Neuronal stem cell (in vitro differentiated cells): ENCODE data around the gene LTBP1.

Source experiments
- DNase-seq: peaks from one replicate; pipeline ENCODE4 v3.0.0-alpha.2; 2013; ENCODE audit warnings: low spot score
- H2AFZ ChIP-seq: one replicate; pipeline ENCODE4 v1.6.1; 2013; ENCODE audit warnings: mild to moderate bottlenecking, low read length, inconsistent platforms
- H2AK5ac ChIP-seq: 2 replicates; pipeline ENCODE4 v1.6.1; 2013; ENCODE audit warnings: low read depth, mild to moderate bottlenecking, inconsistent platforms, low read length, moderate library complexity, mixed read lengths
- H2BK120ac ChIP-seq: 2 replicates; pipeline ENCODE4 v1.6.1; 2013; ENCODE audit warnings: low read depth, mild to moderate bottlenecking, inconsistent platforms, low read length, moderate library complexity, mixed read lengths
- H2BK12ac ChIP-seq: one replicate; pipeline ENCODE4 v1.6.1; 2013; ENCODE audit warnings: low read length, inconsistent platforms
- H2BK15ac ChIP-seq: 2 replicates; pipeline ENCODE4 v1.6.1; 2013; ENCODE audit warnings: mild to moderate bottlenecking, low read length, inconsistent platforms, mixed read lengths
- H2BK5ac ChIP-seq: one replicate; pipeline ENCODE4 v1.6.1; 2013; ENCODE audit warnings: inconsistent platforms, mild to moderate bottlenecking, low read length, moderate library complexity
- H3K14ac ChIP-seq: one replicate; pipeline ENCODE4 v1.6.1; 2013; ENCODE audit warnings: low read length, inconsistent platforms
- H3K18ac ChIP-seq: 2 replicates; pipeline ENCODE4 v1.6.1; 2013; ENCODE audit warnings: low read length, inconsistent platforms
- H3K23ac ChIP-seq: 2 replicates; pipeline ENCODE4 v1.6.1; 2013; ENCODE audit warnings: low read depth, mild to moderate bottlenecking, mixed read lengths, low read length, inconsistent platforms; ENCODE audit not compliant: poor library complexity
- H3K27ac ChIP-seq: replicated peaks from 3 replicates; pipeline ENCODE4 v1.5.1; 2013; ENCODE audit warnings: low read length, inconsistent platforms
- H3K27me3 ChIP-seq, 3 experiments: 2 replicates each; pipeline ENCODE4 v1.6.1; 2013; ENCODE audit warnings: low read length in 3 of 3, mild to moderate bottlenecking in 2 of 3, inconsistent platforms in 1 of 3, low read depth in 1 of 3, mixed read lengths in 1 of 3, moderate library complexity in 1 of 3; ENCODE audit not compliant: control insufficient read depth in 3 of 3, insufficient read depth in 3 of 3
- H3K36me3 ChIP-seq, 2 donors: replicated peaks in 1 of 2; 2 replicates each; pipeline ENCODE4 v1.6.1; 2013; ENCODE audit warnings: low read length in 2 of 2; ENCODE audit not compliant: control insufficient read depth in 2 of 2, insufficient read depth in 2 of 2
- H3K4ac ChIP-seq: 2 replicates; pipeline ENCODE4 v1.6.1; 2013; ENCODE audit warnings: inconsistent platforms, mild to moderate bottlenecking, low read length, moderate library complexity
- H3K4me1 ChIP-seq, 2 donors: 1 replicate in 1 of 2; 2 replicates in 1 of 2; pipeline ENCODE4 v1.6.1; 2013; ENCODE audit warnings: low read length in 2 of 2, low read depth in 1 of 2; ENCODE audit not compliant: control insufficient read depth in 2 of 2, insufficient read depth in 1 of 2
- H3K4me2 ChIP-seq: one replicate; pipeline ENCODE4 v1.6.1; 2013; ENCODE audit warnings: mild to moderate bottlenecking, low read length, inconsistent platforms; ENCODE audit not compliant: insufficient read depth, poor library complexity, severe bottlenecking
- H3K4me3 ChIP-seq, 2 donors: 2 replicates each; pipeline ENCODE4 v1.5.1; 2013; ENCODE audit warnings: low read length in 2 of 2, mild to moderate bottlenecking in 2 of 2, inconsistent platforms in 1 of 2, moderate library complexity in 1 of 2
- H3K79me1 ChIP-seq: one replicate; pipeline ENCODE4 v1.6.1; 2013; ENCODE audit warnings: low read depth, mild to moderate bottlenecking, inconsistent platforms, low read length, moderate library complexity
- H3K9ac ChIP-seq: one replicate; pipeline ENCODE4 v1.6.1; 2013; ENCODE audit warnings: mild to moderate bottlenecking, low read depth, low read length, inconsistent platforms; ENCODE audit not compliant: poor library complexity
- H3K9me3 ChIP-seq, 2 donors: replicated peaks in 1 of 2; 2 replicates each; pipeline versions ENCODE3 to v1.6.1; 2013; ENCODE audit warnings: low read length in 2 of 2, mild to moderate bottlenecking in 2 of 2, inconsistent platforms in 1 of 2, low read depth in 1 of 2, mixed read lengths in 1 of 2, moderate library complexity in 1 of 2; ENCODE audit not compliant: control insufficient read depth in 2 of 2, insufficient read depth in 1 of 2
- H4K8ac ChIP-seq: one replicate; pipeline ENCODE4 v1.6.1; 2013; ENCODE audit warnings: low read depth, mild to moderate bottlenecking, inconsistent platforms, low read length, moderate library complexity
- H4K91ac ChIP-seq: one replicate; pipeline ENCODE4 v1.6.1; 2013; ENCODE audit warnings: low read length, low read depth, mild to moderate bottlenecking, inconsistent platforms; ENCODE audit not compliant: poor library complexity
- WGBS, 2 donors: extraction: QIAGEN DNeasy Blood & Tissue Kit; methylation state at CpG; one replicate each; pipeline ENCODE4 v1.1.7; 2013; ENCODE audit warnings: missing lambda C conversion rate in 2 of 2, mixed read lengths in 1 of 2; ENCODE audit not compliant: insufficient read length in 2 of 2, insufficient replicate concordance in 1 of 2; ENCODE audit errors: extremely low coverage in 2 of 2; 5-methylcytosine and 5-hydroxymethylcytosine counted together

LTBP1 gene

DNA sequence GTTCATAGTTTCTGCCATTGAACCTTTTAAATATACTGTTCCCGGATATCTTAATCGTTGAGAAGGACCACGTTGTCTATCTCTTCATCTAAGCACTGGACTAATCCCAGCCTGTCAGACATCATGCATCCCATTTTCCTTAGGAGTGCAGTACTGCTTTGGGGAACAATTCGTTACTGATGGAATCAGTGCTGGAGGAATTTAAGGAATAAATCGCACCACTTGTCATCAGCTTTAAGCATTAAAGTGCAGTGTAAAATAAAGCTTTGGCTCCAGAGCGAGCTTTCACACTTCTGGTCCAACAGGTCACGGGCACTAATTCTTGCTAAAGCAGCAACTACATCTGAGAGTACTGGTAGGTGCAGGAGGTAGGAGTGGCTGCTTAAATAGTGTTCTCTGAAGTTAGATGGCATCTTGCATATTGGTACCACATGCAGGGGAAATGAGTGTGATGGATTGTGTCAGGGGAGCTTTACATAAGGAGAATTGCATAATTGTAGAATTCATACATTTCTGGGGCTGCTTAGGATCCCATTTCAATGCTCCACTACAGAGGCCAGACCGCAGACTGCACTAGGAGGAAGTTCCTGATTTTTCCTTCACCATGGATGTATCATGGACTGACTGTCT is 424.0 kb downstream of the LTBP1 start:
- Histone ChIP-seq H3K9ac (no peak overlapping the region), H2BK12ac (no peak overlapping the region), H3K36me3 (peaks cover 0 to 1% of the 10 kb centered on the region in 2 donors), H3K14ac (no peak overlapping the region), H3K27ac (no peak overlapping the region), H2BK5ac (no peak overlapping the region), H3K23ac (no peak overlapping the region), H2AFZ (no peak overlapping the region), H2AK5ac (no peak overlapping the region), H3K4me2 (no peak overlapping the region), H3K4me1 (no peaks in the 10 kb centered on the region), H3K18ac (no peak overlapping the region), H4K8ac (no peak overlapping the region), H2BK120ac (no peak overlapping the region), H4K91ac (no peak overlapping the region), H3K79me1 (no peaks in the 10 kb centered on the region), H3K4me3 (no peak overlapping the region), H3K4ac (no peak overlapping the region), H2BK15ac (no peak overlapping the region), H3K27me3 (no peaks in the 10 kb centered on the region), H3K9me3 (no peaks in the 10 kb centered on the region)
- no CpG with 5 or more reads among the region's 8 CpGs for WGBS, 2 donors
- DNase-seq, result no peak

DNA sequence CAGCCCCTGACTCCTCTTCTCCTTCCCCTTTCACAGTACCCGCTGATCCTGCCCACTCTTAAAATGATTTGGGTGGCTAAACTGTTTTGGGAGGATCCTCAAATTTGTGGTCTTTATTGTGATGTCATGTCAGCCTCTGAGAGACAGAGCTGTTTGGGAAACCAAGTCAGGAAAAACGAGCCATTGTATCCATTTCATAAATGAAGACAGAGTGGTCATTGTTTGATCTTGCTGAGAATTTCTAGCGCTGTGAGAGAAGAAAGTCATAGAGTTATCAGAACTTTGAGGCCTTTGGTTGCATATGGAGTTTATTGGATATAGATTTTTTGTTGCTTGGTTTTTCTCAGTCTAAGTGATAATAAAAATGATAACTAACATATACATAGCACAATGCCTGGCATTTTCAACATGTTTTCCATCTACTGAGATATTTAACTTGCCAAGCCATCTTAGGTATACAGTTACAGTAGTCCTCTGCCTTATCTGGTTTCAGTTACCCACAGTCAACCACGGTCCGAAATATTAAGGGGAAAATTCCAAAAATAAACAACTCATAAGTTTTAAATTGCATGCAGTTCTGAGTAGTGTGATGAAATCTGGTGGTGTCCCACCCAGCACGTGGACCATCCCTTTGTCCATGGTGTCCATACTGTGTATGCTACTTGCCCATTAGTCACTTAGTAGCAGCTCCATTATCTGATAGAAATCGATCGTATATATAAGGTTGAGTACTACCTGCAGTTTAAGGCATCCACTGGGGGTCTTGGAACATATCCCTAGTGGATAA is 424.7 kb downstream of the LTBP1 start:
- H4K91ac ChIP-seq, result no peak overlapping the region
- no peak overlapping the region for H2BK5ac ChIP-seq
- H3K14ac ChIP-seq, result no peak overlapping the region
- WGBS, 2 donors, result no CpG with 5 or more reads among the region's 8 CpGs
- no peak overlapping the region for H3K9ac ChIP-seq
- no peaks in the 10 kb centered on the region for H3K9me3 ChIP-seq
- H2AFZ ChIP-seq, result no peak overlapping the region
- no peaks in the 10 kb centered on the region for H3K27me3 ChIP-seq
- H2BK120ac ChIP-seq, result no peak overlapping the region
- H3K27ac ChIP-seq, result no peak overlapping the region
- H3K23ac ChIP-seq, result no peak overlapping the region
- H2AK5ac ChIP-seq, result no peak overlapping the region
- H4K8ac ChIP-seq, result no peak overlapping the region
- DNase-seq, result no peak
- no peak overlapping the region for H3K4me2 ChIP-seq
- H3K4ac ChIP-seq, result no peak overlapping the region
- H3K79me1 ChIP-seq, result no peaks in the 10 kb centered on the region
- H3K4me3 ChIP-seq, result no peak overlapping the region
- peaks cover 0 to 1% of the 10 kb centered on the region in 2 donors for H3K36me3 ChIP-seq
- H3K4me1 ChIP-seq, result no peaks in the 10 kb centered on the region
- H2BK15ac ChIP-seq, result no peak overlapping the region
- H2BK12ac ChIP-seq, result no peak overlapping the region
- no peak overlapping the region for H3K18ac ChIP-seq

DNA sequence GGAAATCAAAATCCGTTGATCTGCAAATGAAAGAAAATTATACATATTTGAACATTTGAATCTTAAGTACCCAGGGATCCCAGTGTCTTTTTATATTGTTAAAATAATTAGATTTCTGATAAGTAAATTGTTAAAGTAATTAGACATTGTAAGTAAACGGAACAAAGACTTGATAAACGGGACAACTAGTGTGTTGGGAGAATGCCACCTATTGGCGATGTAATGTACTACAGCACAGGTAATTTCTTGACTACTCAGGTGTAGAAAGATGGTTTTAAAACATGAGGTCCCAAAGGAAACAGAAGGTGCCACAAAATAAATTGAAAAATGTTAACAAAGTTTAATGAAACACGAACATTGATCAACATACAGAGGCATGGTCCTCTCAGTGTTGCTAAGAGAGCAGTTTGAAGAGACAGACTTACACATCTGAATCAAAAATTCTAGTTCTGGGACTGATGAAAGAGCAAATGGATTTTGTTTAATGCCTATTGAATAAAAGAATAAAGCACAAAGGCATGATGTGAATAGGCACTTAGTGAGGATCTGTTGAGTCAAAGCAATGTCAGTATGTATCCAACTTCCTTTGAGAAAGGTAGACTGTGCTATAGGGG is 426.3 kb downstream of the LTBP1 start:
- Histone ChIP-seq H2BK5ac (no peak overlapping the region), H3K27ac (no peak overlapping the region), H4K91ac (no peak overlapping the region), H2BK120ac (no peak overlapping the region), H3K27me3 (no peaks in the 10 kb centered on the region), H3K23ac (no peak overlapping the region), H2BK15ac (no peak overlapping the region), H3K14ac (no peak overlapping the region), H3K9ac (no peak overlapping the region), H3K9me3 (no peaks in the 10 kb centered on the region), H2AFZ (no peak overlapping the region), H3K4me1 (no peaks in the 10 kb centered on the region), H3K18ac (no peak overlapping the region), H2BK12ac (no peak overlapping the region), H3K4me3 (no peak overlapping the region), H3K4ac (no peak overlapping the region), H4K8ac (no peak overlapping the region), H3K4me2 (no peak overlapping the region), H3K36me3 (peaks cover 0 to 1% of the 10 kb centered on the region in 2 donors), H2AK5ac (no peak overlapping the region), H3K79me1 (no peaks in the 10 kb centered on the region)
- peak; percentile 32 for DNase-seq
- WGBS, 2 donors, result no CpG with 5 or more reads among the region's 5 CpGs

DNA sequence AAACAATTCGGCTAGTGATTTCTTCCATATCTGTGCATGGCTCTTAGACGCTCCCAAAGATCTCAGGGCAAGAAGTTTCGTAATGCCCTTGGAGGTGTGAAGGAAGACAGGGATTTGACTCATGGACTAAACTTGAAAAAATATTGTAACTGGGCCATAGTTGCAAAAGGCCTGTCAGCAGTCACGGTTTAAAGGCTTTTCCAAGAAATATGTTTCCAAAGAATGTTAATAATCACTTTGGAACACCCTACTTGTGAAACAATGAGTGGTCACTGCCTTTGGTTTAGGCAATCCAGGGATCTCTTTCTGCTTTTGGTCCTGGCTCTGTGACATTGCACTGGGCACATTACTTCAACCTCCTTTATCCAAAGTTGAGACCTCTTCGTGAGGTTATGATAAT is 427.2 kb downstream of the LTBP1 start:
- Histone ChIP-seq H3K79me1 (no peaks in the 10 kb centered on the region), H2BK120ac (no peak overlapping the region), H2AFZ (no peak overlapping the region), H3K27ac (no peak overlapping the region), H3K4me1 (peaks cover 2 to 3% of the 10 kb centered on the region in 2 donors), H4K91ac (no peak overlapping the region), H2BK15ac (no peak overlapping the region), H2AK5ac (no peak overlapping the region), H3K23ac (no peak overlapping the region), H3K14ac (no peak overlapping the region), H3K9me3 (no peaks in the 10 kb centered on the region), H3K27me3 (no peaks in the 10 kb centered on the region), H3K4me2 (no peak overlapping the region), H3K4me3 (no peak overlapping the region), H2BK5ac (no peak overlapping the region), H3K9ac (no peak overlapping the region), H2BK12ac (no peak overlapping the region), H3K4ac (no peak overlapping the region), H3K36me3 (peaks cover 0 to 1% of the 10 kb centered on the region in 2 donors), H3K18ac (no peak overlapping the region), H4K8ac (no peak overlapping the region)
- DNase-seq, result no peak
- no CpG with 5 or more reads among the region's 5 CpGs for WGBS, 2 donors
